GM23338 (cell line): ENCODE data around the gene REG3G.

Experiments used
- CREB1 ChIP-seq: fragments of 250-450 bp; sonication (Bioruptor Pico); IDR thresholded peaks from 2 replicates; pipeline ENCODE4 v1.5.0; 2020; ENCODE audit warnings: low read depth, mild to moderate bottlenecking, moderate library complexity
- CTCF ChIP-seq, 2 experiments: fragments of 200-600 bp in 1 of 2; sonication (generic) in 1 of 2; conservative IDR thresholded peaks; 2 replicates each; pipeline versions ENCODE4 v1.5.1 to v1.6.1; 2016 to 2017; ENCODE audit warnings: antibody characterized with exemption in 2 of 2, low read depth in 2 of 2, mild to moderate bottlenecking in 2 of 2, moderate library complexity in 1 of 2
- ETS1 ChIP-seq: IDR thresholded peaks from 2 replicates; pipeline ENCODE4 v1.6.1; 2016; ENCODE audit warnings: antibody characterized with exemption
- EZH2 ChIP-seq: fragments of 200-600 bp; sonication (generic); IDR thresholded peaks from one replicate; pipeline ENCODE4 v1.8.0; 2017; ENCODE audit warnings: antibody characterized with exemption, mild to moderate bottlenecking, low read depth; ENCODE audit not compliant: unreplicated experiment
- EZH2phosphoT487 ChIP-seq: fragments of 200-600 bp; sonication (generic); IDR thresholded peaks from one replicate; pipeline ENCODE4 v1.8.1; 2018; ENCODE audit warnings: antibody characterized with exemption; ENCODE audit not compliant: unreplicated experiment
- JUNB ChIP-seq: IDR thresholded peaks from one replicate; pipeline ENCODE4 v1.6.1; 2016; ENCODE audit warnings: antibody characterized with exemption; ENCODE audit not compliant: unreplicated experiment
- NANOG ChIP-seq: IDR thresholded peaks from 2 replicates; pipeline ENCODE4 v1.6.1; 2016; ENCODE audit warnings: antibody characterized with exemption, borderline replicate concordance
- POLR2AphosphoS5 ChIP-seq: IDR thresholded peaks from 2 replicates; pipeline ENCODE4 v1.6.1; 2016; ENCODE audit warnings: antibody characterized with exemption, low read depth
- REST ChIP-seq: IDR thresholded peaks from one replicate; pipeline ENCODE4 v1.6.1; 2018; ENCODE audit warnings: antibody characterized with exemption; ENCODE audit not compliant: unreplicated experiment
- STAT1 ChIP-seq: IDR thresholded peaks from one replicate; pipeline ENCODE4 v1.6.1; 2016; ENCODE audit warnings: antibody characterized with exemption; ENCODE audit not compliant: unreplicated experiment
- ZNF114 ChIP-seq: fragments of 250-450 bp; sonication (Bioruptor Pico); IDR thresholded peaks from 2 replicates; pipeline ENCODE4 v1.5.0; 2020; ENCODE audit warnings: mild to moderate bottlenecking, moderate library complexity

- TF ChIP-seq CTCF (conservative IDR thresholded peaks at IDR 0.05; ENCODE audit: low read depth in 2 of 2) = no peak
- no peak for TF ChIP-seq REST
- TF ChIP-seq POLR2AphosphoS5 = no peak
- no peak for TF ChIP-seq EZH2phosphoT487
- no peak for TF ChIP-seq EZH2
- TF ChIP-seq JUNB = no peak
- TF ChIP-seq ETS1 = no peak
- TF ChIP-seq ZNF114 (CRISPR knock-in tag) = no peak
- TF ChIP-seq NANOG = no peak
- no peak for TF ChIP-seq CREB1 (CRISPR knock-in tag)
- TF ChIP-seq STAT1 = no peak
These were observed 20.3 kb upstream of the REG3G start for GRCh38 chr2:79005216-79005615.
